Stomach smooth muscle (tissue), 2 donors: ENCODE measurements around the gene APOL4.
"Not testable (repeated sequence)": the region's sequence is repeated elsewhere in the genome, so short reads cannot be mapped to it uniquely, and the experiment has no call there.

Source experiments
- H3K27ac ChIP-seq: one replicate; pipeline ENCODE4 v1.7.0; 2013; ENCODE audit warnings: mild to moderate bottlenecking, low read length, inconsistent platforms
- H3K27me3 ChIP-seq, 2 donors: one replicate each; pipeline ENCODE4 v1.7.0; 2013; ENCODE audit warnings: low read length in 2 of 2; ENCODE audit not compliant: insufficient read depth in 2 of 2, control insufficient read depth in 1 of 2
- H3K36me3 ChIP-seq, 2 donors: one replicate each; pipeline ENCODE4 v1.7.0; 2013; ENCODE audit warnings: low read length in 2 of 2; ENCODE audit not compliant: control insufficient read depth in 2 of 2, insufficient read depth in 2 of 2
- H3K4me1 ChIP-seq: one replicate; pipeline ENCODE4 v1.7.0; 2013; ENCODE audit warnings: low read length; ENCODE audit not compliant: control insufficient read depth, insufficient read depth
- H3K4me3 ChIP-seq, 2 donors: one replicate each; pipeline ENCODE4 v1.7.0; 2013; ENCODE audit warnings: low read length in 2 of 2
- H3K9ac ChIP-seq, 2 donors: one replicate each; pipeline ENCODE4 v1.7.0; 2013; ENCODE audit warnings: low read length in 2 of 2, mild to moderate bottlenecking in 1 of 2
- H3K9me3 ChIP-seq, 2 donors: one replicate each; pipeline ENCODE4 v1.7.0; 2013; ENCODE audit warnings: low read length in 2 of 2; ENCODE audit not compliant: control insufficient read depth in 2 of 2
- donor health status: healthy.
- donor health status: Pancreatic carcinoma.

APOL4 gene

DNA sequence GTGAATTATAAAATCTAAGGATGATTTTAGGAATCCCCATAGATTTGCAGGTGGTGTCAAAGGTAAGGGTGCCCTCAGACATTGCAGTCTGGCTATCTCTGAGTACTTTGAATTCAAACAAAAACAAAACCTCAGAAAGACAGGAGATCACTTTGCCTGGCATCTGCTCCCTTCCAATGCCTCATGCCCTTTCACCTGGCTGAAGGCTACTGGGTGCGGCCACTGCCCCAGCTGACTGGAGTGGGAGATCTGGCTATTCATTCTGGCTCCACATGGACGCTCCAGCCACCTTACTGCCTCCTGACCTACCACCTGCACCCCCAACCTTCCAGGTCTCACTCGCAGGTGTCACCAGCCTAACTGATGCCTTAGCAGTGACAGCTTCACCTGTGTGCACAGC lies 28.0 kb upstream of the APOL4 start:
- H3K9ac ChIP-seq, H3K27ac ChIP-seq, H3K27me3 ChIP-seq, H3K4me1 ChIP-seq, H3K4me3 ChIP-seq, H3K9me3 ChIP-seq: not testable (repeated sequence)
- H3K36me3 ChIP-seq, result peaks cover 35 to 50% of the 10 kb centered on the region in 2 donors

DNA sequence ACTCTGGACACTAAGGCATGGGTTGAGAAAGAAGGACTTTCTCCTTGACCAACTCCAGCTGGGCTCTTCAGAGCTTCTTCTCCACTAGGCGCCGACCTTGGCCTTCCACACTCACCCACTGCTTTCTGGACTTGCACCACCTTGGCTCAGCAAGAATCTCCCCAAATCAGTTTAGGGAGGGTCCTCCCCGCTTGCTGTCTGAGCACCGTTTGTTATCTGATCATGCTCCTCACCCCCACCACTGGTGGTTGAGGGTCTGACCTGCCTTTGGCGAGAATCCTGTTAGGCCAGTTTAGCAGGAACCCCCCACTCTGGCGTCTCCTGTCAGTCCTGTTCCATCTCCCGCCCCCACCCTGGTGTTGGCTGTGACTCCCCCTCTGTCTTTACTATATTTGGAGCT lies 27.3 kb upstream of the APOL4 start:
- Histone ChIP-seq H3K4me1 (no peaks in the 10 kb centered on the region), H3K36me3 (peaks cover 35 to 44% of the 10 kb centered on the region in 2 donors), H3K9me3 (no peaks in the 10 kb centered on the region), H3K4me3 (no peak overlapping the region), H3K27ac (no peak overlapping the region), H3K9ac (no peak overlapping the region), H3K27me3 (no peaks in the 10 kb centered on the region)

DNA sequence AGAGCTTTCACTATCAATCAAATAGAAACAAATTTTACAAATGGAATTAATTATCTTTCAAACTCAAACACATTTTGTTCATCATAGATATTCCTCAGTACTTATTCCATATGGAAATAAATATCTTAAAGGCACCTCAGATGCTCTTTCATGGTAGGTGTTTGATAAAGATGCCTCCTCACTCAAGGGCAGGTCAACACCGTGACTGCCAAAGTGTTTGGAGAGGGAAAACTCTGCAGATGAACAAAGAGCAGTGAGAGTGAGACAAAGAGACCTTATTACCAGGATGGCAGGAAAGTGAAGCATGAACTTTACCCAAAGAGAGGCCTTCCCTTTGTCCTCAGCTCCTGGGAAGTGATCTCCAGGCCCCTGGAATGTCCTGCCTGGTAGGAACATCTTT lies 26.8 kb upstream of the APOL4 start:
- not testable (repeated sequence) for H3K27ac ChIP-seq, H3K9me3 ChIP-seq, H3K9ac ChIP-seq, H3K4me3 ChIP-seq, H3K27me3 ChIP-seq, H3K4me1 ChIP-seq
- H3K36me3 ChIP-seq, result peaks cover 35 to 42% of the 10 kb centered on the region in 2 donors

DNA sequence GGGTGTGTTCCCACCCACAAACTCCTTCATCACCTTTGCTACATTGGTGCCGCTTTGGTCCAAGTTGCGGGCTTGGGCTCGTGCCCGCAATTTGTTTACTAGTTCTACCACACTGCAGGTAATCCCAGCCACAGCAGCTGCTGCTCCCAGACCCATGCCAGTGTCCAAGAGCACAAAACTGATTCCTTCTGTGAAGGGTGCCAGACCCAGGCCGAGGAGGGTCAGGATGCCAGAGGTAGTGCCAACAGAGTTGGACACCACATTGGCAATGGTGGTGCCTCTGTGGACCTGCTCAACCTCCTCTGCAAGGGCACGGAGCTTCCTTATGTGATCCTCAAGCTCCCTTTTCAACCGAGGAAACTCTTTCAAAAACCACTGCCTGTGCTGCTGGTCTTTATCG lies 26.2 kb upstream of the APOL4 start:
- H3K27me3 ChIP-seq, result no peaks in the 10 kb centered on the region
- H3K36me3 ChIP-seq, result peaks cover 31 to 36% of the 10 kb centered on the region in 2 donors

DNA sequence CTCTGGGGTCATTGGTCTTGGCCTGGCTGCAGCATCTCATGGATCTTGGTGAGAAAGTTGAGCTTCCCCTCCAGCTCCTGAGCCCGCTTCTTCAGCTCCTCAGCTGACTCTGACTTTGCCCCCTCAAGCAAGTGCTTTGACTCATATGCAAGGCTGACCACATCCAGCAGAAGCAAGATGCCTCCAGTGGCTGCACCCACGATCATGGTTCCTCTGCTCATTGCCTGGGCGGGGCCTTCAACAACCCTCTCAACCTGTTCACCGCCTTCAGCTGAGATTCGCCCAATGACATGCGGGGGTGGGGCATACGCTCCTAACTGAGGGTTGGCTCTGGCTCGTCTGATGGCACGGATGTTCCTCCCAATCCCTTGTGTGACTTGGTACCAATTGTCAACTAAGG lies 25.8 kb upstream of the APOL4 start:
- Histone ChIP-seq H3K9ac (no peak overlapping the region), H3K9me3 (no peaks in the 10 kb centered on the region), H3K36me3 (peaks cover 27 to 32% of the 10 kb centered on the region in 2 donors), H3K27me3 (no peaks in the 10 kb centered on the region), H3K27ac (no peak overlapping the region), H3K4me1 (no peaks in the 10 kb centered on the region), H3K4me3 (no peak overlapping the region)

More for the DNA sequence above, 26.2 kb upstream of the APOL4 start:
- H3K9ac ChIP-seq, result no peak overlapping the region
- no peak overlapping the region for H3K4me3 ChIP-seq
- no peaks in the 10 kb centered on the region for H3K4me1 ChIP-seq
- no peaks in the 10 kb centered on the region for H3K9me3 ChIP-seq
- H3K27ac ChIP-seq, result no peak overlapping the region

DNA sequence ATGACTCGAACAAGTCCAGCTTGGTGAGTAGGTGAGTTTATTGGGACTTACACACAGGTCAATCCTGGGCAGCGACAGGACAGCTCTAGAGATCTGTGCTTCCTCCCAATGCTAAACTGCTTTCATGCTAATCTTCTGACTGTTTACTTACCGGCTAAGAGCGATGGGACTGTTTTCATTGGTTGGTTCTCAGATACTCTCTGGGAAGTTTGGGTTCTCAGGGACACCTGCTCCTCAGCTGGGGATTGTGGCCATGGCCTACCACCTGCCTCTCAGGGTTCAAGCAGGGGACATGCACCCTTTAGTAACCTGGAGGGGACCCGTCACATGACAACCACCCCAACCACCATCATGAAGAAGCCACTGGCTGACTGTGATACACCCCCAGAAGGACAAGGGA lies 24.6 kb upstream of the APOL4 start:
- Histone ChIP-seq H3K4me3 (no peak overlapping the region), H3K27ac (no peak overlapping the region), H3K36me3 (peaks cover 24 to 26% of the 10 kb centered on the region in 2 donors), H3K9ac (no peak overlapping the region), H3K4me1 (no peaks in the 10 kb centered on the region), H3K27me3 (no peaks in the 10 kb centered on the region), H3K9me3 (no peaks in the 10 kb centered on the region)

DNA sequence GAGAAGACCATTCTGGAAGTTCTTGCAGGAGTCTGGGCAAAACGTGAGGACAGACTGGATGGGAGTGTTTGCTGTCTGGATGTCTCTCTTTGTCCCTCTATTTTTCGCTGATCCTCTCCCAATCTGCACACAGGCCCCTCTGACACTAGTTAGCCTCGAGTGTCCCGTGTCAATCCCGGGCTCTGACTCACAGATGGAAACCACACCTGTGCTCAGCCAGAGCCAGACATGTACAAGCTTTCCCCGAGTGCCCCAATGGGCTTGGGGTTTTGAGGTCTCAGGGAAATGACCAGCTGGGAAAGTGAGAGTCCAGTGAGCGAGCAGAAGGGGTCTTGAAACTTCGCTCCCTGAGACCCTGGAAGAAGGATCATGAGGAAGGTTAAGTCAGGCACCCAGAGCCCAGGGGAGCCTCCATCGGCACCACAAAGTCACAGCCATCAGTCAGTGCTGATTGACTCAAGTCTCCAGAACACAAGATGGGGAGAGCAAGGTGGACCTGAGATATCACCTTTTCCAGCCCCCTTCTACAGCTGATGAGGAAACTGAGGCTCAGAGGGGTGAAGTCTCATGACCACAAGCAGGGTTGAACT lies 23.8 kb upstream of the APOL4 start:
- H3K36me3 ChIP-seq, result peaks cover 17 to 22% of the 10 kb centered on the region in 2 donors
- H3K4me1 ChIP-seq, result no peaks in the 10 kb centered on the region
- H3K9ac ChIP-seq, result no peak overlapping the region
- no peak overlapping the region for H3K27ac ChIP-seq
- H3K4me3 ChIP-seq, result no peak overlapping the region
- peaks cover 0 to under 1% of the 10 kb centered on the region in 2 donors for H3K27me3 ChIP-seq
- no peaks in the 10 kb centered on the region for H3K9me3 ChIP-seq

DNA sequence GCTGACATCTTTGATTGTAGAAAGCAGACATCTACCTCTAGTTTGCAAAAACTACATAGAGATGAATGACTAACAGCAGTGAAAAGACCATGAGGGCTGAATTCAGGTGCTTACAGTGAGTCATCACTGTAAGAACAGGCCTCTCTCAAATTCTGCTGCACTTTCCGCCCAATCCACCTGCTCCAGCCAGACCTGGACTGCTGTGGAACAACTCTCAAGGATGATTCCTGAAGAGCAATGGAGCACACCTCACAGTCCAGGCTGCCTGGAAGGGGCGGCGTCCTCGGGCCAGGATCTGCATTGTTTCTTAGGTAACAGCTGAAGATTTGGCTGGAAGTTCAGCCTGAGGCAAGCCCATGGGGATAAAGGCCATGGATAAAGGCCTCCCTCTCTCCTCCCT lies 22.6 kb upstream of the APOL4 start:
- Histone ChIP-seq H3K4me1 (no peaks in the 10 kb centered on the region), H3K9ac (no peak overlapping the region), H3K36me3 (peaks cover 14 to 16% of the 10 kb centered on the region in 2 donors), H3K27me3 (peaks cover 0 to 3% of the 10 kb centered on the region in 2 donors), H3K9me3 (no peaks in the 10 kb centered on the region), H3K4me3 (no peak overlapping the region), H3K27ac (no peak overlapping the region)

DNA sequence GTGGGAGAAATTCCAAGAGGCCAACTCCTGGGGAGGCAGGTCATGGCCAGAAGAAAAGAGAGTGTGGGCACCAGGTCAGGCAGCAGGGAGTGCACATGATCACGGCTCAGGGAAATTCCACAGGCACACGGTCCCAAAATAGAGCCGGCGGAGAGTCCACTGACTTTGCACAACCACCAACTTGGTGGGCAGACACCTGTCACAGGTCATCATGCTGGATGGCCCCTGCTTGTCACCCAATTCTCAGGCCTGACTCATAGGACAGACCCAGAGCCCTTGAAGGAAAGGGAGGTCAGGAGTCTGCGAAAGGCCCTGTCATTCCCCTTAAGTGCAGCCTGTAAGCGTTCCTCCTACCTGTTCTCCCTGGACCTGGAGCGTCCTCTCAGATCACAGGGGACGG lies 21.9 kb upstream of the APOL4 start:
- Histone ChIP-seq H3K4me3 (no peak overlapping the region), H3K9ac (no peak overlapping the region), H3K27me3 (peaks cover 0 to 3% of the 10 kb centered on the region in 2 donors), H3K36me3 (peaks cover 10 to 13% of the 10 kb centered on the region in 2 donors), H3K4me1 (no peaks in the 10 kb centered on the region), H3K9me3 (no peaks in the 10 kb centered on the region), H3K27ac (no peak overlapping the region)

DNA sequence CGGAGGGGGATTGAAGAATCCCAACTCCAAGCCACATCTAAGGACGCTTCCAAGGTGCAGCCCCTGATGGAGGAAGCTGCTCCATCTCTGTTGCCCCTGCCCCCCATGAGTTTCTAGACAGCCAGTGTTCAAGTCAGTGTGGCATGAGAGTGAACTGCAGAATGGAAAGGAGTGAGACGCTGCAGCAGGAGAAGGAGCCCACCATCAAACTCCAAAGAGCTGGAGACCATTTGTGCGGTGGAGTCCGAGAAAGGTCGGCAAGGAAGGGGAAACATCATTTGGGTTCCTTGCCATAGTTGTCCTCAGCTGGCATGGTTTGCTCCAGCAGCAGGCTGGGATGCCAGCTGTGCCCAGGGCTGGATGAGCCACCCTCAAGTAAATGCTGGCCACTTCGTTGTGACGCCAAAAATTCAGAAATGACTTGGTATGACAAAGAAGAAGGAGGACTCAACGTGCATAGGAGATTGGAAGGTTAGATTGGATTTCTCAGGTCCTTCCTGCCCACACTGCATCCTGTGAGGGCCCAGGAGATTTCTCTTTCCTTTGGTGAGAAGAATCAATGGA lies 21.4 kb upstream of the APOL4 start:
- Histone ChIP-seq H3K27me3 (peaks cover 0 to 3% of the 10 kb centered on the region in 2 donors), H3K4me1 (no peaks in the 10 kb centered on the region), H3K4me3 (no peak overlapping the region), H3K27ac (no peak overlapping the region), H3K9me3 (no peaks in the 10 kb centered on the region), H3K9ac (no peak overlapping the region), H3K36me3 (peaks cover 7 to 10% of the 10 kb centered on the region in 2 donors)
